Measurements from ENCODE around the gene APLP2.
"Not testable (repeated sequence)": the region's sequence is repeated elsewhere in the genome, so short reads cannot be mapped to it uniquely, and the experiment has no call there.

The APLP2 gene

GRCh38 chr11:130069659-130070108, at the start of gene APLP2:
APLP2 (plus strand) TSS chr11:130069894; CDS start chr11:130069978, 84 bp downstream.
- H3K4me3 ChIP-seq (ENCODE audit: low read depth, low read length): peak within 1 kb of the TSS; percentile 78

- H3K4me3 ChIP-seq (ENCODE audit: low read depth, low read length): no peak overlapping the region
These were observed 49.4 kb upstream of the APLP2 start for GRCh38 chr11:130020323-130020722.

- H3K4me3 ChIP-seq (ENCODE audit: low read depth, low read length): not testable (repeated sequence)
These were observed 48.1 kb upstream of the APLP2 start for GRCh38 chr11:130021606-130022005.

GRCh38 chr11:130022799-130023198, 46.9 kb upstream of the APLP2 start:
- no peak overlapping the region for H3K4me3 ChIP-seq (ENCODE audit: low read depth, low read length)

GRCh38 chr11:130023204-130023603, 46.5 kb upstream of the APLP2 start:
- H3K4me3 ChIP-seq (ENCODE audit: low read depth, low read length): no peak overlapping the region

GRCh38 chr11:130024361-130024760, 45.3 kb upstream of the APLP2 start:
- H3K4me3 ChIP-seq (ENCODE audit: low read depth, low read length): no peak overlapping the region

GRCh38 chr11:130025371-130025770, 44.3 kb upstream of the APLP2 start:
- H3K4me3 ChIP-seq (ENCODE audit: low read depth, low read length): no peak overlapping the region

- no peak overlapping the region for H3K4me3 ChIP-seq (ENCODE audit: low read depth, low read length)
These were observed 40.6 kb upstream of the APLP2 start for GRCh38 chr11:130029137-130029536.

GRCh38 chr11:130031056-130031455, 38.6 kb upstream of the APLP2 start:
- no peak overlapping the region for H3K4me3 ChIP-seq (ENCODE audit: low read depth, low read length)

GRCh38 chr11:130031945-130032344, 37.7 kb upstream of the APLP2 start:
- H3K4me3 ChIP-seq (ENCODE audit: low read depth, low read length): no peak overlapping the region

GRCh38 chr11:130032931-130033330, 36.8 kb upstream of the APLP2 start:
- H3K4me3 ChIP-seq (ENCODE audit: low read depth, low read length): no peak overlapping the region

- no peak overlapping the region for H3K4me3 ChIP-seq (ENCODE audit: low read depth, low read length)
These were observed 35.5 kb upstream of the APLP2 start for GRCh38 chr11:130034236-130034635.

- H3K4me3 ChIP-seq (ENCODE audit: low read depth, low read length): no peak overlapping the region
These were observed 32.6 kb upstream of the APLP2 start for GRCh38 chr11:130037058-130037457.

- no peak overlapping the region for H3K4me3 ChIP-seq (ENCODE audit: low read depth, low read length)
These were observed 31.7 kb upstream of the APLP2 start for GRCh38 chr11:130037881-130038585.

- no peak overlapping the region for H3K4me3 ChIP-seq (ENCODE audit: low read depth, low read length)
These were observed 29.3 kb upstream of the APLP2 start for GRCh38 chr11:130040281-130040940.

GRCh38 chr11:130042093-130042591, 27.6 kb upstream of the APLP2 start:
- no peak overlapping the region for H3K4me3 ChIP-seq (ENCODE audit: low read depth, low read length)

GRCh38 chr11:130043575-130043974, 26.1 kb upstream of the APLP2 start:
- H3K4me3 ChIP-seq (ENCODE audit: low read depth, low read length): no peak overlapping the region

GRCh38 chr11:130047141-130047540, 22.6 kb upstream of the APLP2 start:
- no peak overlapping the region for H3K4me3 ChIP-seq (ENCODE audit: low read depth, low read length)

- H3K4me3 ChIP-seq (ENCODE audit: low read depth, low read length): no peak overlapping the region
These were observed 20.3 kb upstream of the APLP2 start for GRCh38 chr11:130049328-130049771.

- H3K4me3 ChIP-seq (ENCODE audit: low read depth, low read length): no peak overlapping the region
These were observed 19.4 kb upstream of the APLP2 start for GRCh38 chr11:130050257-130050656.

- H3K4me3 ChIP-seq (ENCODE audit: low read depth, low read length): no peak overlapping the region
These were observed 18.6 kb upstream of the APLP2 start for GRCh38 chr11:130051082-130051481.

GRCh38 chr11:130052567-130052966, 17.1 kb upstream of the APLP2 start:
- no peak overlapping the region for H3K4me3 ChIP-seq (ENCODE audit: low read depth, low read length)
